Inferior parietal cortex (tissue), 1 donor: ENCODE data around the gene PCDHGA5.
"Not testable (repeated sequence)": the region's sequence is repeated elsewhere in the genome, so short reads cannot be mapped to it uniquely, and the experiment has no call there.

ENCODE experiments used
- DNase-seq: peaks from one replicate; pipeline ENCODE4 v3.0.0-alpha.2; 2016; ENCODE audit errors: extremely low spot score

The PCDHGA5 gene

DNA sequence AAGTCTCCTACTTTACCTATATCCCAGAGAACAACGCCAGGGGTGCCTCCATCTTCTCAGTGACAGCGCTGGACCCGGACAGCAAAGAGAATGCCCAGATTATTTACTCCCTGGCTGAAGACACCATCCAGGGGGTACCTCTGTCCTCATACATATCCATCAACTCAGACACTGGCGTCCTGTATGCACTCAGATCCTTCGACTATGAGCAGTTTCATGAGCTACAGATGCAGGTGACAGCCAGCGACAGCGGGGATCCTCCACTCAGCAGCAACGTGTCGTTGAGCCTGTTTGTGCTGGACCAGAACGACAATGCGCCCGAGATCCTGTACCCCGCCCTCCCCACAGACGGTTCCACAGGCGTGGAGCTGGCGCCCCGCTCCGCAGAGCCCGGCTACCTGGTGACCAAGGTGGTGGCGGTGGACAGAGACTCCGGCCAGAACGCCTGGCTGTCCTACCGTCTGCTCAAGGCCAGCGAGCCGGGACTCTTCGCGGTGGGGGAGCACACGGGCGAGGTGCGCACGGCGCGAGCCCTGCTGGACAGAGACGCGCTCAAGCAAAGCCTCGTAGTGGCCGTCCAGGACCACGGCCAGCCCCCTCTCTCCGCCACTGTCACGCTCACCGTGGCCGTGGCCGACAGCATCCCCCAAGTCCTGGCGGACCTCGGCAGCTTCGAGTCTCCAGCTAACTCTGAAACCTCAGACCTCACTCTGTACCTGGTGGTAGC, 50.7 kb downstream of the PCDHGA5 start:
- DNase-seq: not testable (repeated sequence)

DNA sequence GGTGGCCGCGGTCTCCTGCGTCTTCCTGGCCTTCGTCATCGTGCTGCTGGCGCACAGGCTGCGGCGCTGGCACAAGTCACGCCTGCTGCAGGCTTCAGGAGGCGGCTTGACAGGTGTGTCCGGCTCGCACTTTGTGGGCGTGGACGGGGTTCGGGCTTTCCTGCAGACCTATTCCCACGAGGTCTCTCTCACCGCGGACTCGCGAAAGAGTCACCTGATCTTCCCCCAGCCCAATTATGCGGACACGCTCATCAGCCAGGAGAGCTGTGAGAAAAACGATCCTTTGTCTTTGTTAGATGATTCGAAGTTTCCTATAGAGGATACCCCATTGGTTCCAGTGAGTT, 51.3 kb downstream of the PCDHGA5 start:
- DNase-seq: not testable (repeated sequence)
